D721Med (cell line): Measurements from ENCODE around the gene RBMXL2.

ENCODE experiments used
- DNase-seq: peaks from one replicate; pipeline ENCODE4 v3.0.0; 2011; ENCODE audit warnings: low spot score; ENCODE audit not compliant: insufficient read length
- FAIRE-seq: peaks from 2 replicates; lab custom pipeline; 2011; peaks lifted over from hg19 to GRCh38; lab: Jason Lieb, UNC
- TF ChIP-seq, protein P1 (sequence below): IDR thresholded peaks from 2 replicates; pipeline ENCODE4 v1.5.1; 2012; ENCODE audit warnings: mild to moderate bottlenecking, control low read depth; ENCODE audit not compliant: insufficient read depth; ENCODE audit errors: missing control alignments

Gene RBMXL2

DNA sequence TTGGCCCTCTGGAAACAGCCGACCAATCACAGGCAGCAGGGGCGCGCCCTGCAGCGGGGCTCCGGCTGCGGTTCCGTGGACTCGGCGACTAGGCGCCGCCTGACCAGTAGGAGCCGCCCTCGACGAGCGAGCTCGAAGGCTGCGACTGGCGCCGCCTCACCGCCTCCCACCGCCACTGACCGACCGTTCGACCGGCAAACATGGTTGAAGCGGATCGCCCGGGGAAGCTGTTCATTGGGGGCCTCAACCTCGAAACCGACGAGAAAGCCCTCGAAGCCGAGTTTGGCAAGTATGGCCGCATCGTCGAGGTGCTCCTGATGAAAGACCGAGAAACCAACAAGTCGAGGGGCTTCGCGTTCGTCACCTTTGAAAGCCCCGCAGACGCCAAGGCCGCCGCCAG is at the start of gene RBMXL2:
Gene RBMXL2, plus strand, starts transcription at position 78 of the 400 bp plus-strand sequence. Its CDS starts 123 bp downstream, at position 201.
- FAIRE-seq, result no peak
- no peak for DNase-seq
- TF ChIP-seq, protein P1, sequence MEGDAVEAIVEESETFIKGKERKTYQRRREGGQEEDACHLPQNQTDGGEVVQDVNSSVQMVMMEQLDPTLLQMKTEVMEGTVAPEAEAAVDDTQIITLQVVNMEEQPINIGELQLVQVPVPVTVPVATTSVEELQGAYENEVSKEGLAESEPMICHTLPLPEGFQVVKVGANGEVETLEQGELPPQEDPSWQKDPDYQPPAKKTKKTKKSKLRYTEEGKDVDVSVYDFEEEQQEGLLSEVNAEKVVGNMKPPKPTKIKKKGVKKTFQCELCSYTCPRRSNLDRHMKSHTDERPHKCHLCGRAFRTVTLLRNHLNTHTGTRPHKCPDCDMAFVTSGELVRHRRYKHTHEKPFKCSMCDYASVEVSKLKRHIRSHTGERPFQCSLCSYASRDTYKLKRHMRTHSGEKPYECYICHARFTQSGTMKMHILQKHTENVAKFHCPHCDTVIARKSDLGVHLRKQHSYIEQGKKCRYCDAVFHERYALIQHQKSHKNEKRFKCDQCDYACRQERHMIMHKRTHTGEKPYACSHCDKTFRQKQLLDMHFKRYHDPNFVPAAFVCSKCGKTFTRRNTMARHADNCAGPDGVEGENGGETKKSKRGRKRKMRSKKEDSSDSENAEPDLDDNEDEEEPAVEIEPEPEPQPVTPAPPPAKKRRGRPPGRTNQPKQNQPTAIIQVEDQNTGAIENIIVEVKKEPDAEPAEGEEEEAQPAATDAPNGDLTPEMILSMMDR, result no peak

- DNase-seq (no peak), FAIRE-seq (no peak)
- TF ChIP-seq, protein P1, result no peak
Observed at GRCh38 chr11:7046474-7047175, 42.2 kb upstream of the RBMXL2 start.

- TF ChIP-seq, protein P1, result no peak
- no peak for FAIRE-seq
- DNase-seq, result no peak
Observed at GRCh38 chr11:7050191-7050590, 38.6 kb upstream of the RBMXL2 start.

GRCh38 chr11:7056828-7057513 is 31.8 kb upstream of the RBMXL2 start:
- FAIRE-seq, result no peak
- TF ChIP-seq, protein P1, result no peak
- DNase-seq, result no peak

DNA sequence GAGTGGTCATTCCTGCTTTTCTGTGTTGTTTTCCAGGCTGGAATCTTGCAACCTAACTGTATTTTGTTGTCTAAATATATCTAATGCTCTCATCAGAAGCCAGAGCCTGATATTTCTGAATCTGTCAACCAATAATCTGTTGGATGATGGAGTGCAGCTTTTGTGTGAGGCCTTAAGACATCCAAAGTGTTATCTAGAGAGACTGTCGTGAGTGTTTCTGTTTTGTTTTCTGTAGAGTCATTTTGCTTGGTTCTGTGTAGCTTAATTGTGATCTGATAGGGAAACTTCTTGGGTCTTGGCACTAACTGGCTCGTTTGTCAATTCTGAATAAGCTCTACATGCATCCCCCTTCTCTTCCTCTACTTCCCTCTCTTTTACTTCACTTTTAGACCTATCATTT is 31.2 kb upstream of the RBMXL2 start:
- FAIRE-seq, result no peak
- no peak for DNase-seq
- TF ChIP-seq, protein P1, result no peak

GRCh38 chr11:7060868-7061267 is 27.9 kb upstream of the RBMXL2 start:
- DNase-seq, result no peak
- no peak for FAIRE-seq
- TF ChIP-seq, protein P1, result no peak

DNA sequence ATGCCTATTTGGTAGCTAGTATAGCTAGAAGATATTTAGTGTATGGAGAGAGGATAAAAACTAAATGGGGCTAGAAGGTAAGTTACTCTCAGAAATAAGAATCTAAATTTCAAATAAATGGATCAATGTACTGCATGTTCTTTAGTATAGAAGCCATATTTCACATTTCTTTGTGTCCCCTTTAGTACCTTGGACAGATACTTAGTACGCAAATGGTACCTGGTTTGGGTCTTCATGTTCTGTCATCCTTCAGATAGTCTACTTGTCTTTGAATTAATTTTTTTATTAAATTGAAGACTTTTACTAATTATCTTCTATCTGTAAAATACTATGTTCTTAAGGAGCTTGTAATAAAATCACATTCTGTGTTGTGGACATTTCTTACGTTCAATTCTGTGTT is 26.3 kb upstream of the RBMXL2 start:
- TF ChIP-seq, protein P1, result no peak
- no peak for DNase-seq
- no peak for FAIRE-seq
